Breast epithelium (tissue), 4 donors: ENCODE data around the gene CPN2. TPM values are rescaled to one million over a fixed set of nuclear protein-coding genes. Genes with fewer than 3 reads are reported as not detected.
A peak's percentile ranks its signal among the peaks of the same experiment; 100 is the strongest.

Experiments used
- DNase-seq, 2 donors: peaks; one replicate each; pipeline ENCODE4 v3.0.0-alpha.2; 2019; ENCODE audit warnings: low spot score in 2 of 2
- H3K27ac ChIP-seq, 2 donors: fragments of 200-600 bp; sonication (generic) in 1 of 2; one replicate each; pipeline ENCODE4 v1.5.1; 2016 to 2019; ENCODE audit warnings: mild to moderate bottlenecking in 1 of 2
- H3K27me3 ChIP-seq, 2 donors: fragments of 200-600 bp; sonication (generic) in 1 of 2; one replicate each; pipeline versions ENCODE4 v1.5.1 to v1.6.0; 2017 to 2019; ENCODE audit warnings: control low read depth in 1 of 2, mild to moderate bottlenecking in 1 of 2
- H3K36me3 ChIP-seq: fragments of 200-600 bp; one replicate; pipeline ENCODE4 v1.5.1; 2019
- H3K4me1 ChIP-seq, 2 donors: fragments of 200-600 bp; sonication (generic); one replicate each; pipeline ENCODE4 v1.5.1; 2016 to 2019; ENCODE audit warnings: control low read depth in 1 of 2
- H3K4me3 ChIP-seq, 3 donors: fragments of 200-600 bp; sonication (generic); 1 replicate in 2 of 3; 2 replicates in 1 of 3; pipeline ENCODE4 v1.5.1; 2016 to 2019; ENCODE audit warnings: mild to moderate bottlenecking in 3 of 3, moderate library complexity in 2 of 3
- H3K9me3 ChIP-seq, 2 donors: fragments of 200-600 bp; sonication (generic) in 1 of 2; one replicate each; pipeline ENCODE4 v1.5.1; 2016 to 2019; ENCODE audit warnings: control low read depth in 1 of 2
- POLR2A ChIP-seq: fragments of 450-650 bp; IDR thresholded peaks from one replicate; pipeline ENCODE4 v1.6.1; 2016; ENCODE audit warnings: antibody characterized with exemption, mild to moderate bottlenecking, moderate library complexity
- POLR2AphosphoS5 ChIP-seq, 3 donors: sonication (generic); formaldehyde crosslinking; IDR thresholded peaks; one replicate each; pipeline ENCODE4 v1.6.1; 2017; ENCODE audit warnings: antibody characterized with exemption in 3 of 3
- intact Hi-C: fragments of 100-400 bp; cut with DNase I; formaldehyde crosslinking; loops from one replicate; pipeline ENCODE4 v1.15.1; 2023; ENCODE audit warnings: low total_unique reads
- total RNA-seq, 3 donors: library from RNA; depleted of rRNA; stranded (reverse); fragments of >200 nt; gene quantifications; one replicate each; pipeline ENCODE4 v1.1.0, GENCODE V29; 2016
- TF ChIP-seq, protein P1 (sequence below), 3 donors: fragments of 450-650 bp; IDR thresholded peaks; one replicate each; pipeline ENCODE4 v1.5.1; 2016 to 2017; ENCODE audit warnings: antibody characterized with exemption in 3 of 3, mild to moderate bottlenecking in 3 of 3, moderate library complexity in 3 of 3

CPN2 gene
- total RNA-seq, 3 donors from 2014 or later, result 0.16 TPM; not detected in 2

DNA sequence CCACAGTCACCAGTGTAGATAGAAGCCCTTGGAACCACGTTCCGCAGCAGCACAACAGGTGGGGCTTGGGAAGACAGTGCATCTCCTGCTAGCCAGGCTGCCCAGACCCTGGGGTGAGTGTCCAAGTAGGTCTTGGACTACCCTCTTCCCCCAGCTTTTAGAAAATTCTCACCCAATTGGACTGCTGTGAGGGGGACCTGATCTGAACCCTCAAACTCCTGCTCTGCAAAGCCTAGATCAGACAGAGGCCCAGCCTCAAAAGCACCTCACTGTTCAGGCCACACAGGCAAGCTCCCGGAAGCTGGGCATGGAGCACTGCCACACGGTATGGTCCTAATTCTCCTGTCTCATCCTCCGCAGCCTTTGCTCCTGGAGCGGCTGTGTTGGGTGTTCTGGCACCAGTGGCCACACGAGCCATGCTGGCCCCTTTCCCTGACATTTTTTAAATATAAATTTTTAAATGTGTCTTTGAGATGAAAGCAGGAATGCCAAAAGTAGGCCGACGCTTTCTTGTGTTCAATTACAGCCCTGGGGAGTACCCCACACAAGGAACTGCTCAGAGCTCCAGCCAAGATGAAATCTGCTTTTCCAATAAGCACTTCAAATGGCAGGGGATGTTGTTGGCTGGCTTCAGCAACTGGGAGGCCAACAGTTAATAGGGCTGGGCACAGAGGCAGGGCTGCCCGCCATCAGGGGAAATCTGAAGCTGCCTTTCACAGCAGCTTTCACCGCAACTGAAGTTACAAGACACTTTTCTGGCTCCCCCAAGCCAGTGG, 40.9 kb downstream of the CPN2 start:
- Histone ChIP-seq H3K4me1 (peaks cover 8% of the 10 kb centered on the region in 2 donors), H3K27ac (peak overlapping the region in 1 of 2 donors; percentile 7), H3K36me3 (no peaks in the 10 kb centered on the region), H3K27me3 (no peaks in the 10 kb centered on the region), H3K4me3 (no peak overlapping the region), H3K9me3 (no peaks in the 10 kb centered on the region)
- DNase-seq, result no peak
- intact Hi-C loops, result loop anchor here (10.0 kb wide), 1 partner anchor 175 kb away; the partner anchor contains the start of gene HES1
- no peak for TF ChIP-seq POLR2AphosphoS5 (IDR thresholded peaks at IDR 0.05)
- TF ChIP-seq, protein P1, sequence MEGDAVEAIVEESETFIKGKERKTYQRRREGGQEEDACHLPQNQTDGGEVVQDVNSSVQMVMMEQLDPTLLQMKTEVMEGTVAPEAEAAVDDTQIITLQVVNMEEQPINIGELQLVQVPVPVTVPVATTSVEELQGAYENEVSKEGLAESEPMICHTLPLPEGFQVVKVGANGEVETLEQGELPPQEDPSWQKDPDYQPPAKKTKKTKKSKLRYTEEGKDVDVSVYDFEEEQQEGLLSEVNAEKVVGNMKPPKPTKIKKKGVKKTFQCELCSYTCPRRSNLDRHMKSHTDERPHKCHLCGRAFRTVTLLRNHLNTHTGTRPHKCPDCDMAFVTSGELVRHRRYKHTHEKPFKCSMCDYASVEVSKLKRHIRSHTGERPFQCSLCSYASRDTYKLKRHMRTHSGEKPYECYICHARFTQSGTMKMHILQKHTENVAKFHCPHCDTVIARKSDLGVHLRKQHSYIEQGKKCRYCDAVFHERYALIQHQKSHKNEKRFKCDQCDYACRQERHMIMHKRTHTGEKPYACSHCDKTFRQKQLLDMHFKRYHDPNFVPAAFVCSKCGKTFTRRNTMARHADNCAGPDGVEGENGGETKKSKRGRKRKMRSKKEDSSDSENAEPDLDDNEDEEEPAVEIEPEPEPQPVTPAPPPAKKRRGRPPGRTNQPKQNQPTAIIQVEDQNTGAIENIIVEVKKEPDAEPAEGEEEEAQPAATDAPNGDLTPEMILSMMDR (IDR thresholded peaks at IDR 0.05), result no peak
- TF ChIP-seq POLR2A, result no peak

DNA sequence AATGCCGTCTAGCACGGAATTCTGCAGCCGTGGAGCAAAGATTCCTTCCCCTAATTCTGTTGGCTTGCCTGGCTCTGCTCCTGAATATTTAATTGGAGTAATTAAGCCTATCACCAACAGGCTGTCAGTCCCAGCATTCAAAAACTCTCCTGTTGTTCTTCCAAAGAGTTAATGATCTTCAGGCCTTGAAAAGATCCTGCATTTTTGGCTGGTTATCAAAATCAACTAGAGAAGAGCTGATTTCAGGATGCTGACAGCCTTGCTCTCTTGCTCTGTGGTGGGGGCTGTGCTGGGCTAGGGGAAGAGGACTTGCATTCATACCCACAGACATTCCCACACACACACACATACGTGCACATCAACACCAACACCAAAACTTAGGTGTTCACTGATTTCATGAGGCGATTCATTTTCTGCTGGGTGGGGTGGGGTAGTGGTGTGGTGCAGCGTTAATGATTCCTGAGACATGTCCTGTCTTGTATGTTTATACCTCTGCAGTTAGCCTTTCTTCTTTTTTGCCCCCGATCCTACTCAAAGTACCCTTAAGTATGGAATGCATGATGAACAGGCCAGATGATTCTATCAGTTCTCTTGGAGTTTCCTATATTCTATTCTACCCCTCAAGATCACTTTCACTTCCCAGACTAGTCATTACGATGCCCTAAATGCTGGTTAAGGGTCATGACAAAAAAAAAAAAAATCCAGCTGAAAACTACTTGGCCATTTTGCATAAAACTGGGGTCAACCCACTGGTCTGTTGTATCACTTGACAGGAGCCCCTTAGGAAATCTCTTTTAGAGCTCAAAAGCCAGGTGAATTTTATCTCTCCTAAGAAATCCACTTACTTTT, 42.3 kb downstream of the CPN2 start:
- H3K4me3 ChIP-seq, result no peak overlapping the region
- no peaks in the 10 kb centered on the region for H3K9me3 ChIP-seq
- peaks cover 4 to 6% of the 10 kb centered on the region in 2 donors for H3K4me1 ChIP-seq
- no peaks in the 10 kb centered on the region for H3K27me3 ChIP-seq
- H3K27ac ChIP-seq, result no peak overlapping the region
- intact Hi-C loops, result no loop called here
- DNase-seq, result no peak
- H3K36me3 ChIP-seq, result no peaks in the 10 kb centered on the region
- TF ChIP-seq POLR2A (no peak), POLR2AphosphoS5 (IDR thresholded peaks at IDR 0.05) (no peak)
- TF ChIP-seq, protein P1 (IDR thresholded peaks at IDR 0.05), result no peak

DNA sequence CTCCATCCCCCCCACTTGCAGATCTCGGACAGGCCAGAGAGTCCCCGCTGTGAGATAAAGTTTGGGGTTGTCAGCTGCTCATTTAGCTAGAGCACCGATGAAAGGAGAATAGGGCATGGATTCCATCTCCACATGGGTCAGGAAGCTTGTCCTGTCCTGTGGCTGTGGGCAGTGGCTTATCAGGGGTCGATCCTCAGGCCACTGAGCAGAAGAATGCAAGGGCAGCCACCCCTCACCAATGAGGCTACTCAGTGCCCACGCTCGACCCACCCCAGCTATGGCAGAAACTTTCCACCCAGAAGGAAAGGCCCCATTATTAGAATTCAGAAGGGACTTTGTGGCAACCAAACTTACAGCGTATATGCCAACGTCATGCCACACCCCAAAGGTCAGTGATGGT, 43.3 kb downstream of the CPN2 start:
- Histone ChIP-seq H3K27ac (no peak overlapping the region), H3K9me3 (no peaks in the 10 kb centered on the region), H3K4me3 (no peak overlapping the region), H3K36me3 (no peaks in the 10 kb centered on the region), H3K4me1 (peaks cover 2 to 4% of the 10 kb centered on the region in 2 donors), H3K27me3 (no peaks in the 10 kb centered on the region)
- TF ChIP-seq POLR2AphosphoS5 (IDR thresholded peaks at IDR 0.05) (no peak), POLR2A (no peak)
- TF ChIP-seq, protein P1 (IDR thresholded peaks at IDR 0.05), result no peak
- no peak for DNase-seq
- intact Hi-C loops, result no loop called here

DNA sequence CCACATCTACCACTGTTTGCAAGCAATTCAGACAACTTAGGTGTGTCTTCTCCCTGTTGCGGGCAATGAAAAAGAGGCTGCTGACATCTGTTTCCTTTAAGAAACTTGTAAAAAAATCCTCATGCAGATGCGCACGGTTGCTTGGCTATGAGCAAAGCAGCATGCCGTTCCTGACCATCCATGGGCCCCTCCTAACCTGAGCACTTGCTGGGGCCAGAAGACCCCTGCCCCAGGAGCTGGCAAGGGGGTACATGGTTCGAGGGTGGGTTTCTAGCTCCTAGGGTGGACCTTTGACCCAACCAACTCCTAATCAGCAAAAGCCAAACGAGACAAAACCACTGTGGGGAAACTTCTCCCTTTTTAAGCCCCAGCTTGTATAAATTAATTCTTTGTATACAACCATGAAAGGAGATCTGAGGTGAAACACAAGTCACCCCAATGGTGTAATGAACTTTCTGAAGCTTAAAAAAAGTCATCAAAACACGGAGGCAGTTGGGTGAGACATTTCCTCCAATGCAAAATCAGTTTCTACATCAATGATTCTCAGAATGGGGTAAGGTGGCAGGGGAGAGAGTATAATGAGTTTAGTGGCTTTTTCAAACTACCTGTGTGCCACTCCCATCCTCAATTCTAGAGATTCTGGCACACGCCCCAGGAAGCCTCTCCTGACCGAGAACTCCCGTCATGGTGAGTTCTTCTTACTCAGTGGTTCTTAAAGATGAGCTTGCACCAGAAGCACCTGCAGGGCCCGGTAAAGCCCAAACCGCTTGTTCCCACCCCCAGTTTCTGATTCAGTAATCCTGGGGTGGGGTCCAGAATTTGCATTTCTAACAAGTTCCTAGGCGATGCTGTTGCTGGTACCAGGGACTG, 44.1 kb downstream of the CPN2 start:
- intact Hi-C loops, result no loop called here
- Histone ChIP-seq H3K4me1 (no peaks in the 10 kb centered on the region), H3K27ac (no peak overlapping the region), H3K9me3 (no peaks in the 10 kb centered on the region), H3K36me3 (no peaks in the 10 kb centered on the region), H3K27me3 (no peaks in the 10 kb centered on the region), H3K4me3 (no peak overlapping the region)
- TF ChIP-seq POLR2AphosphoS5 (IDR thresholded peaks at IDR 0.05) (no peak), POLR2A (no peak)
- DNase-seq, result no peak

DNA sequence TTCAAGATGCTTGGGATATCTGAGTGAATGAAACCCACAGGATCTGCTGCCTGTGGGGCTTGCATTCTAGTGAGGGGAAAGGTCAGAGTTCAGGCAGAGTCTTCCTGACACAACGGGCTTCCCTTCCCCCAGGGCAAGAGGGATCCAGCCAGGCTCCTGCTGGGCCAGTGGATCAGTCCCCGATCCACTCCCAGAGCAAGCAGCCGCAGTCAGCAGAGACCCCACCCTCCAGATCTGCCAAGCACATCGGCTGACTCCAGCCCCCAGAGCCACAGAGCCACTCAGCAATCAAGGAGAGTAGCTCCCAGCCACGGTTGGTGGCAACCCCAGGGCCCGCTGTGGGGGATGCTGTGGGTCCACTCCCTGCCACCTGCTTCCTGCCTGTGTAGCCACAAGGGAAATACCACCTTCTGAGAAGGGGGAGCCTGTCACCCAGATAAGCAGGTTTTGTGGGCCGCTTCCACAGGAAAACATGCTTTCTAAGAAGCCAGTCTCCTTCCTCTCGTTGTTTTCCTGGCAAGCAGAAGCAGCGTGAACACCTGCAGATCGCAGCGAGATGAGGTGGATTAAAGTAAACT, 44.9 kb downstream of the CPN2 start:
- no peak for TF ChIP-seq POLR2A
- TF ChIP-seq, protein P1 (IDR thresholded peaks at IDR 0.05), result no peak
- TF ChIP-seq POLR2AphosphoS5 (IDR thresholded peaks at IDR 0.05), result no peak
- H3K27ac ChIP-seq, result no peak overlapping the region
- H3K36me3 ChIP-seq, result no peaks in the 10 kb centered on the region
- no peaks in the 10 kb centered on the region for H3K9me3 ChIP-seq
- no peaks in the 10 kb centered on the region for H3K27me3 ChIP-seq
- intact Hi-C loops, result no loop called here
- no peak for DNase-seq
- H3K4me1 ChIP-seq, result no peaks in the 10 kb centered on the region
- H3K4me3 ChIP-seq, result no peak overlapping the region
